K562 (cell line): ENCODE data around the gene ITGA6. TPM values are rescaled to one million over a fixed set of nuclear protein-coding genes. Genes with fewer than 3 reads are reported as not detected.

Source experiments
- ATAC-seq: fragments of 200-7000 bp; cut with Tn5 transposase; 3 replicates; pipeline ENCODE4 v1.9.1; 2020; ENCODE audit warnings: moderate library complexity
- BruUV-seq: library from RNA; stranded (reverse); fragments of 400-500 nt; replicated peaks from 2 replicates; lab custom pipeline; 2021; lab: Mats Ljungman, UMichigan
- CTCF ChIA-PET: fragments of 300-600 bp; formaldehyde crosslinking; extraction: SDS; loops from one replicate; lab custom pipeline; 2021; ENCODE audit warnings: low intra/inter-chr PET ratio; lab: Yijun Ruan, JAX
- POLR2A ChIA-PET: fragments of 300-600, 350-650 bp; sonication (Branson Sonifier 250); formaldehyde crosslinking; extraction: SDS; loops from one replicate; lab custom pipeline; 2021; ENCODE audit warnings: antibody characterized with exemption, inconsistent platforms; lab: Yijun Ruan, JAX
- DNase-seq, 4 experiments: peaks; one replicate each; pipeline versions ENCODE4 v3.0.0 to v3.0.0-alpha.2; 2011 to 2018; ENCODE audit warnings: low spot score in 3 of 4, mixed read lengths in 3 of 4; ENCODE audit errors: extremely low read depth in 1 of 4
- FAIRE-seq: peaks from 2 replicates; lab custom pipeline; 2011; peaks lifted over from hg19 to GRCh38; lab: Jason Lieb, UNC
- H2AFZ ChIP-seq: 2 replicates; pipeline ENCODE4 v1.6.0; 2011; ENCODE audit warnings: low read depth, low read length, control low read depth, inconsistent platforms
- H3K27ac ChIP-seq: fragments of 200-600 bp; 3 replicates; pipeline ENCODE4 v1.8.0; 2011; ENCODE audit warnings: low read depth, mild to moderate bottlenecking, control low read depth, inconsistent platforms, low read length, moderate library complexity, mixed read lengths; ENCODE audit errors: extremely low read depth
- H3K27me3 ChIP-seq, 2 experiments: fragments of 300-600 bp in 1 of 2; 2 replicates in 1 of 2; 3 replicates in 1 of 2; pipeline versions ENCODE4 v1.6.0 to v1.8.0; 2011; ENCODE audit warnings: inconsistent platforms in 2 of 2, low read length in 2 of 2, mild to moderate bottlenecking in 1 of 2, mixed read lengths in 1 of 2, moderate library complexity in 1 of 2; ENCODE audit not compliant: control insufficient read depth in 2 of 2, insufficient read depth in 2 of 2
- H3K36me3 ChIP-seq: fragments of 300-600 bp; 3 replicates; pipeline ENCODE4 v1.8.0; 2011; ENCODE audit warnings: mild to moderate bottlenecking, low read length, inconsistent platforms; ENCODE audit not compliant: control insufficient read depth, insufficient read depth
- H3K4me1 ChIP-seq, 2 experiments: fragments of 200-600 bp in 1 of 2; replicated peaks in 1 of 2; 2 replicates in 1 of 2; 3 replicates in 1 of 2; pipeline versions ENCODE4 v1.5.1 to v1.8.0; 2011; ENCODE audit warnings: inconsistent platforms in 2 of 2, low read length in 2 of 2, mild to moderate bottlenecking in 1 of 2, mixed read lengths in 1 of 2, moderate library complexity in 1 of 2; ENCODE audit not compliant: control insufficient read depth in 2 of 2, insufficient read depth in 2 of 2
- H3K4me2 ChIP-seq: 2 replicates; pipeline ENCODE4 v1.6.1; 2011; ENCODE audit warnings: low read length, control low read depth, inconsistent platforms, mixed read lengths; ENCODE audit not compliant: insufficient read depth
- H3K4me3 ChIP-seq: fragments of 200-600 bp; sonication (generic), shearing (Covaris generic); 2 replicates; pipeline ENCODE4 v1.5.1; 2016; ENCODE audit warnings: control low read depth, inconsistent platforms
- H3K79me2 ChIP-seq: fragments of 200-600 bp; 3 replicates; pipeline ENCODE4 v1.8.0; 2011; ENCODE audit warnings: low read length, inconsistent platforms; ENCODE audit not compliant: control insufficient read depth, insufficient read depth
- H3K9ac ChIP-seq, 2 experiments: 2 replicates each; pipeline versions ENCODE4 v1.6.0 to v1.6.1; 2011; ENCODE audit warnings: low read depth in 2 of 2, low read length in 2 of 2, control low read depth in 1 of 2, inconsistent platforms in 1 of 2, mild to moderate bottlenecking in 1 of 2, mixed read lengths in 1 of 2; ENCODE audit not compliant: insufficient read depth in 1 of 2
- H3K9me1 ChIP-seq: one replicate; pipeline ENCODE4 v1.6.0; 2011; ENCODE audit warnings: inconsistent platforms, mild to moderate bottlenecking, low read length, moderate library complexity; ENCODE audit not compliant: control insufficient read depth, insufficient read depth
- H3K9me3 ChIP-seq: replicated peaks from 2 replicates; pipeline ENCODE4 v1.5.1; 2011; ENCODE audit warnings: low read depth, low read length, inconsistent platforms; ENCODE audit not compliant: control insufficient read depth, insufficient read depth
- H4K20me1 ChIP-seq: replicated peaks from 2 replicates; pipeline ENCODE4 v1.6.1; 2011; ENCODE audit warnings: low read length, inconsistent platforms, mixed read lengths; ENCODE audit not compliant: control insufficient read depth, insufficient read depth
- ATF4 ChIP-seq: fragments of 450-650 bp; formaldehyde crosslinking; IDR thresholded peaks from 2 replicates; pipeline ENCODE4 v1.4.0; 2022; ENCODE audit warnings: mild to moderate bottlenecking, moderate library complexity
- CBX3 ChIP-seq, 2 experiments: IDR thresholded peaks; 1 replicate in 1 of 2; 2 replicates in 1 of 2; pipeline ENCODE4 v1.6.1; 2012; ENCODE audit warnings: inconsistent platforms in 2 of 2, low read length in 2 of 2, borderline replicate concordance in 1 of 2, control low read depth in 1 of 2
- KDM4B ChIP-seq, 2 experiments: fragments of 450-650 bp in 1 of 2; sonication (generic) in 1 of 2; IDR thresholded peaks; 2 replicates each; pipeline ENCODE4 v1.6.1; 2016 to 2017; ENCODE audit warnings: borderline replicate concordance in 2 of 2, antibody characterized with exemption in 1 of 2, low read depth in 1 of 2, mild to moderate bottlenecking in 1 of 2
- RFX5 ChIP-seq: IDR thresholded peaks from 2 replicates; pipeline ENCODE4 v1.6.1; 2011; ENCODE audit warnings: low read depth, mild to moderate bottlenecking, improper control_type of control experiment, low read length
- RNF219 ChIP-seq: fragments of 250-450 bp; sonication (Bioruptor Pico); IDR thresholded peaks from 2 replicates; pipeline ENCODE4 v1.5.0; 2022; ENCODE audit warnings: mild to moderate bottlenecking
- SETDB1 ChIP-seq: IDR thresholded peaks from one replicate; pipeline ENCODE4 v1.6.1; 2012; ENCODE audit warnings: low read length, control low read depth, inconsistent platforms
- USF1 ChIP-seq: sonication (generic); formaldehyde crosslinking; IDR thresholded peaks from 2 replicates; pipeline ENCODE4 v1.9.0; 2022; ENCODE audit warnings: mild to moderate bottlenecking, missing genetic modification reagents
- WGBS: fragments of 100-300 bp; shearing (Covaris generic); methylation state at CpG from one replicate; pipeline ENCODE4 v1.1.6; 2016; ENCODE audit warnings: low coverage, mixed read lengths; ENCODE audit not compliant: insufficient coverage; ENCODE audit errors: missing lambda C conversion rate; 5-methylcytosine and 5-hydroxymethylcytosine counted together
- in situ Hi-C: fragments of 300-500 bp; cut with MboI; formaldehyde crosslinking; loops from 4 replicates; pipeline ENCODE4 v1.15.0; 2018; ENCODE audit warnings: inconsistent platforms, mixed read lengths
- intact Hi-C: fragments of 100-400 bp; cut with micrococcal nuclease; formaldehyde crosslinking; loops from 2 replicates; pipeline ENCODE4 v1.14.2; 2022
- polyA plus RNA-seq, 8 experiments: library from polyadenylated mRNA; depleted of rRNA in 4 of 8; stranded (reverse) in 5 of 8; unstranded in 3 of 8; fragments of >200 nt; fragmentation: Nextera tagmentation in 2 of 8; fragmentation: Illumina TruSeq in 1 of 8; extraction: Ambion mirVana in 2 of 8; extraction: Trizol in 1 of 8; gene quantifications; 2 replicates each; pipeline versions ENCODE4 v1.2.1 to v1.2.3, GENCODE V29; 2011 to 2014; ENCODE audit warnings: inconsistent platforms in 1 of 8, missing spikeins in 1 of 8
- total RNA-seq, 7 experiments: library from RNA; depleted of rRNA in 6 of 7; stranded (reverse); fragments of >200 nt in 6 of 7; fragmentation: Illumina TruSeq in 2 of 7; extraction: Trizol in 2 of 7; gene quantifications; 2 replicates each; pipeline versions ENCODE4 v1.2.1 to v1.2.3, GENCODE V29; 2011 to 2021; ENCODE audit warnings: low replicate concordance in 1 of 7

The ITGA6 gene
- total and polyA plus RNA-seq, 9 of the 15 experiments (the other 6 are each of a cell fraction or from before 2014, with no cell fraction given): 0.01 to 0.29 (median 0.05) TPM; not detected in 5

GRCh38 chr2:172484706-172485105 is 57.3 kb downstream of the ITGA6 start:
- Histone ChIP-seq H3K4me1 (no peaks in the 10 kb centered on the region), H2AFZ (no peak overlapping the region), H3K27me3 (peaks cover 16 to 20% of the 10 kb centered on the region in 2 experiments; a peak in 4 of 5 replicates), H3K9me3 (no peaks in the 10 kb centered on the region), H4K20me1 (no peaks in the 10 kb centered on the region), H3K9ac (no peak overlapping the region), H3K9me1 (no peaks in the 10 kb centered on the region), H3K79me2 (no peaks in the 10 kb centered on the region), H3K27ac (no peak overlapping the region), H3K36me3 (no peaks in the 10 kb centered on the region), H3K4me3 (no peak overlapping the region), H3K4me2 (no peak overlapping the region)
- WGBS: 0% methylated on average over 2 of the region's 2 CpGs
- TF ChIP-seq CBX3 (IDR thresholded peaks at IDR 0.05; ENCODE audit: borderline replicate concordance in 1 of 2, low read length in 2 of 2) (no peak), USF1 (CRISPR knock-in tag) (no peak), KDM4B (IDR thresholded peaks at IDR 0.05; ENCODE audit: borderline replicate concordance in 2 of 2, low read depth in 1 of 2) (no peak), ATF4 (CRISPR knock-in tag) (no peak), RFX5 (no peak), SETDB1 (no peak), RNF219 (CRISPR knock-in tag) (no peak)
- ChIA-PET POLR2A (interaction anchor here (0.6 to 2.0 kb wide), 3 partner anchors 12 to 994 kb away, joined by 3 to 7 read pairs (median 6); no protein-coding TSS in a partner anchor), CTCF (interaction anchor here (0.7 to 1.3 kb wide), 2 partner anchors 312 to 314 kb away, joined by 3 to 5 read pairs; no protein-coding TSS in a partner anchor)
- intact Hi-C loops: loop anchor here (5.0 kb wide), 1 partner anchor 228 kb away; no protein-coding TSS in a partner anchor
- no TSS peak for BruUV-seq
- FAIRE-seq: no peak
- DNase-seq: no peak
- in situ Hi-C loops: no loop called here
- no peak for ATAC-seq
